Mucosa of stomach (tissue), 1 donor: Measurements from ENCODE around the gene PCARE.

Experiments used
- H3K27me3 ChIP-seq: one replicate; pipeline ENCODE4 v1.7.0; 2013; ENCODE audit warnings: mild to moderate bottlenecking, low read length; ENCODE audit not compliant: control insufficient read depth, insufficient read depth
- H3K36me3 ChIP-seq: one replicate; pipeline ENCODE4 v1.7.0; 2013; ENCODE audit warnings: low read length; ENCODE audit not compliant: control insufficient read depth, insufficient read depth
- H3K4me1 ChIP-seq: one replicate; pipeline ENCODE4 v1.7.0; 2013; ENCODE audit warnings: mild to moderate bottlenecking, low read length; ENCODE audit not compliant: control insufficient read depth, insufficient read depth
- H3K4me3 ChIP-seq: one replicate; pipeline ENCODE4 v1.7.0; 2013; ENCODE audit warnings: low read length
- H3K9ac ChIP-seq: one replicate; pipeline ENCODE4 v1.7.0; 2013; ENCODE audit warnings: mild to moderate bottlenecking, low read length, moderate library complexity
- H3K9me3 ChIP-seq: one replicate; pipeline ENCODE4 v1.7.0; 2013; ENCODE audit warnings: mild to moderate bottlenecking, low read length, moderate library complexity; ENCODE audit not compliant: control insufficient read depth
- donor health status: Pancreatic carcinoma.

PCARE gene

GRCh38 chr2:29022679-29023078, 51.6 kb downstream of the PCARE start:
- Histone ChIP-seq H3K27me3 (no peaks in the 10 kb centered on the region), H3K36me3 (no peaks in the 10 kb centered on the region), H3K4me3 (no peak overlapping the region), H3K9me3 (no peaks in the 10 kb centered on the region), H3K4me1 (no peaks in the 10 kb centered on the region), H3K9ac (no peak overlapping the region)

- H3K36me3 ChIP-seq: no peaks in the 10 kb centered on the region
- no peak overlapping the region for H3K4me3 ChIP-seq
- H3K27me3 ChIP-seq: no peaks in the 10 kb centered on the region
- no peaks in the 10 kb centered on the region for H3K4me1 ChIP-seq
- H3K9ac ChIP-seq: no peak overlapping the region
- H3K9me3 ChIP-seq: no peaks in the 10 kb centered on the region
Measured at GRCh38 chr2:29021886-29022285, 52.4 kb downstream of the PCARE start.

GRCh38 chr2:29017716-29018435, 56.4 kb downstream of the PCARE start:
- Histone ChIP-seq H3K9ac (no peak overlapping the region), H3K4me1 (peaks cover 5% of the 10 kb centered on the region), H3K27me3 (no peaks in the 10 kb centered on the region), H3K4me3 (no peak overlapping the region), H3K9me3 (no peaks in the 10 kb centered on the region), H3K36me3 (no peaks in the 10 kb centered on the region)

- Histone ChIP-seq H3K9me3 (no peaks in the 10 kb centered on the region), H3K4me1 (peaks cover 14% of the 10 kb centered on the region), H3K36me3 (no peaks in the 10 kb centered on the region), H3K4me3 (no peak overlapping the region), H3K27me3 (peaks cover 12% of the 10 kb centered on the region), H3K9ac (no peak overlapping the region)
Measured at GRCh38 chr2:29016504-29016903, 57.8 kb downstream of the PCARE start.

- Histone ChIP-seq H3K27me3 (peaks cover 16% of the 10 kb centered on the region), H3K4me3 (peak overlapping the region; percentile 19), H3K9me3 (no peaks in the 10 kb centered on the region), H3K9ac (no peak overlapping the region), H3K4me1 (peaks cover 19% of the 10 kb centered on the region), H3K36me3 (no peaks in the 10 kb centered on the region)
Measured at GRCh38 chr2:29015701-29016470, 58.4 kb downstream of the PCARE start.

GRCh38 chr2:29014811-29015421, 59.4 kb downstream of the PCARE start:
- no peaks in the 10 kb centered on the region for H3K36me3 ChIP-seq
- no peaks in the 10 kb centered on the region for H3K9me3 ChIP-seq
- peaks cover 16% of the 10 kb centered on the region for H3K27me3 ChIP-seq
- H3K4me3 ChIP-seq: peak overlapping the region; percentile 19
- peaks cover 26% of the 10 kb centered on the region for H3K4me1 ChIP-seq
- no peak overlapping the region for H3K9ac ChIP-seq

- Histone ChIP-seq H3K9me3 (no peaks in the 10 kb centered on the region), H3K4me3 (no peak overlapping the region), H3K36me3 (no peaks in the 10 kb centered on the region), H3K4me1 (peaks cover 26% of the 10 kb centered on the region), H3K9ac (no peak overlapping the region), H3K27me3 (peaks cover 16% of the 10 kb centered on the region)
Measured at GRCh38 chr2:29014331-29014730, 60.0 kb downstream of the PCARE start.

GRCh38 chr2:29013057-29013780, 61.1 kb downstream of the PCARE start:
- H3K36me3 ChIP-seq: no peaks in the 10 kb centered on the region
- peaks cover 26% of the 10 kb centered on the region for H3K4me1 ChIP-seq
- no peak overlapping the region for H3K4me3 ChIP-seq
- H3K27me3 ChIP-seq: peaks cover 16% of the 10 kb centered on the region
- no peaks in the 10 kb centered on the region for H3K9me3 ChIP-seq
- H3K9ac ChIP-seq: no peak overlapping the region

GRCh38 chr2:29012211-29012681, 62.1 kb downstream of the PCARE start:
- H3K27me3 ChIP-seq: peaks cover 16% of the 10 kb centered on the region
- H3K9ac ChIP-seq: no peak overlapping the region
- H3K4me3 ChIP-seq: no peak overlapping the region
- H3K4me1 ChIP-seq: peaks cover 26% of the 10 kb centered on the region
- no peaks in the 10 kb centered on the region for H3K36me3 ChIP-seq
- no peaks in the 10 kb centered on the region for H3K9me3 ChIP-seq
